Stimulated activated CD4-positive, alpha-beta T cell treated with anti-CD3 and anti-CD28 coated beads, Interleukin-12 subunit alpha, Interleukin-12 subunit beta, amount 100 ng/mL, for 4 hours (primary cell): ENCODE data around the gene STAG1.
"Not testable (repeated sequence)": the region's sequence is repeated elsewhere in the genome, so short reads cannot be mapped to it uniquely, and the experiment has no call there.

Experiments used
- DNase-seq: peaks from one replicate; pipeline ENCODE4 v3.0.0-alpha.2; 2020

The STAG1 gene

DNA sequence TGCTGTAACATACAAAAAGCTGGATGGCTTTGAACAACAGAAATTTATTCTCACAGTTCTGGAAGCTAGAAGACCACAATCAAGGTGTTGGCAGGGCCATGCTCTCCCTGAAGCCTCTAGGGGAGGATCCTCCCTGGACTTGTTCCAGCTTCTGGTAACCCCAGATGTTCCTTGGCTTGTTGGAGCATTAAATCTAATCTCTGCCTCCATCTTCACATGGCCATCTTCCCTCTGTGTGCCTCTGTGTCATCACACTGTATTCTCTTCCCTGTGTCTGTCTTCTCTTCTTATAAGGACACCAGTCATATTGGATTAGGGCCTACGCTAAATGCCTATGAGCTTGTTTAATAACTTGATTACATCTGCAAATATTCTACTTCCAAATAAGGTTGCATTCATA, 109.5 kb downstream of the STAG1 start:
- no peak for DNase-seq

DNA sequence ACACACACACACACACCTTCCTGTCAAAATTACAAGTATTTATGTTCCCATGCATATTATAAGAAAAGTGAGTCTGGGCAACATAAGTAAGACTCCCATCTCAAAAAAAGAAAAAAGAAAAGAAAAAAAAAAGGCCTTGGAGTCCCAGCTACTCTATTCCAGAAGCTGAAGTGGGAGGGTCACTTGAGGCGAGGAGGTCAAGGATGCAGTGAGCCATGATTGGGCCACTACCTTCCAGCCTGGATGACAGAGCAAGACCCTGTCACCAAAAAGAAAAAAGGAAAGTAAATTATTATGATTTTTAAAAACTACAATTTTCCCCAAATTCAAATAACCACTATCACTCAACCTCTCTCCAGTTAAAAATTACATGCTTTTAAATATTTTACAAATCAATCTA, 113.1 kb downstream of the STAG1 start:
- DNase-seq: no peak

DNA sequence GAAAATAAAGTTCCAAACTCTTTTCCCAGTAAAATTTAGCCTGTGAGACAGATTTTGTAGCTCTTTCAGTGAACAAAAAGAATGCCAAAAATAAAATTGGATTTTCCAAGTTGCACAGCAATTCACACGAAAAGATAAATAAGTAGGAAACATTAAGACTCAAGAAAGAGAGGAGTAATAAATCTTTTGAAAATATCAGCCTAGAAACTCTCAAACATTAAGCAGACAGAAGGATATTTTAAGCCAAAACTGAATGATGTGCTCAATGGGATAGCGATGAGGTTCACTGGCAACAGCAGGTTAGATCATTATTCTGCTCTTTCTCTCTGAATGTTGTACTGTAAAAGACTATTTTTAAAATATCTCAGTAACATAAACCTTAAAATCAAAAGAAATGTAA, 115.0 kb downstream of the STAG1 start:
- no peak for DNase-seq

DNA sequence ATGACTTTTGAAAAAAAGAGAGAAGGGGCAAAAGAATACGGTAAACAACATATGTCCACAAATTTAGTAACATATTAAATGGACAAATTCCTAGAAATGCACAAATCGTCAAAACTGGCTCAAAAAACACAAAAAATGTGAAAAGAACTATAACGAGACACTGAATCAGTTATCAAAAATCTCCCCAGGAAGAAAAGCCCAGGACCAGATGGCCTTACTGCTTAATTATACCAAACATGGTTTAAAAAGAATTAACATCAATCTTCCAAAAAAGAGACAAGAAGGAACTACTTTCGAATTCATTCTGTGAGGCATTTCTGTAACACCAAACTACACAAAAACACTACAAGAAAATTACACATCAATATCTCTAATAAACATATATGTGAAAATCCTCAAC, 117.4 kb downstream of the STAG1 start:
- no peak for DNase-seq

DNA sequence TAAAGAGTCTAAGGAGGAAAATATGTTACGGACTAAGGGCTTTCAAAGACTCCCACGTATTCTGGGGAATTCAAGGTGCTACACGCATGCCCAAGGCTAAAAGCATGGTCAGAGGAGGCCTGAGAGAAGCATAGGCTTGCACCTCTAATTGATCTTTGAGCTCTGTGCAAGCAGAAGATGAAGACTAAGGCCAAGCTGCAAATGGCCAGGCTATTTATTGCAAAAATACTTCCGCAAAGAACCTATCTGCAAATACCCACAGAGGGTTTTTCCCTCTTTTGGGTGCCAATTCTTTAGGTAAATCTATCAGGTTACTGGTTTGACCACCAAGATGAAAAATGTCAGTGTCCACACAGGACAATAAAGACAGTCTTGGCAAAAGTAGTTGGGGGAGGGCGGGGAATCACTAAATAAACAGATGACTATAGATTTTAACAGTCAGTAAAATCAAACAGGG, 119.5 kb downstream of the STAG1 start:
- no peak for DNase-seq

DNA sequence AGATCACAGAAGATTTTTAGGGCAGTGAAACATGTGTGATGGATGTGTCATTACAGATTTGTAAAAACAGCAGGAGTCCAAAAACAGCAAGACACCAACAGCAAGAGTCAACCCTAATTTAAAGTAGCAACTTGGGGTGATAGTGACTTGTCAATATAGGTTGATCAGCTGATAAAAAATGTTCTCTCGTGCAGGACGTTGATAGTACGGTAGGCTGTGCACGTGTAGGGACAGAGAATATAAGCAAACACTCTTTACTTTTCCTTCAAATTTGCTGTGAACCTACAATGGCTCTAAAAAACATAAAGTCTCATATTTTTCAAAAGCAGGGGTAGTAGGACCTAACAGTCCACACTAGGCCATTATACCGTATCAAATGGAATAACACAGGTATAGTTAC, 120.8 kb downstream of the STAG1 start:
- DNase-seq: no peak

GRCh38 chr3:136630915-136631314, 121.3 kb downstream of the STAG1 start:
- DNase-seq: no peak

GRCh38 chr3:136626493-136626892, 125.7 kb downstream of the STAG1 start:
- DNase-seq: no peak

- no peak for DNase-seq
These were observed 127.0 kb downstream of the STAG1 start for GRCh38 chr3:136624894-136625815.

DNA sequence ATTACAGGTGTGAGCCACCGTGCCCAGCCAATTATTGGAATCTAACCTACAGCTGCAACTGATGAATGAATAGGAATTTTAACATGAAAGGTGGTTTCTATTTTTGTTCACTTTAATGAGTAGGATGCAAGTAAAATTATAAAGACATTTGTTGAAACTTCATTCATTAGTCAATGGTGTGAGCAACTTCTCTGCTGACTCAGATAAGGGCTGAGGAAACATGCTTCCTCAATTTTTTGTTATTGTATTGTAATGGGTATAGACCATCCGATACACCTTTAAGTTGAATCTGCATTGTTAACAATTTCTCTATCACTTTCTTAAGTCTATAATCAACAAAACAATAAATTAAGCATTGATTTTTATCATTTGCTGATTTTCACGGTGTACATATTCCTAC, 127.8 kb downstream of the STAG1 start:
- DNase-seq: no peak

- no peak for DNase-seq
These were observed 130.6 kb downstream of the STAG1 start for GRCh38 chr3:136621628-136622027.

DNA sequence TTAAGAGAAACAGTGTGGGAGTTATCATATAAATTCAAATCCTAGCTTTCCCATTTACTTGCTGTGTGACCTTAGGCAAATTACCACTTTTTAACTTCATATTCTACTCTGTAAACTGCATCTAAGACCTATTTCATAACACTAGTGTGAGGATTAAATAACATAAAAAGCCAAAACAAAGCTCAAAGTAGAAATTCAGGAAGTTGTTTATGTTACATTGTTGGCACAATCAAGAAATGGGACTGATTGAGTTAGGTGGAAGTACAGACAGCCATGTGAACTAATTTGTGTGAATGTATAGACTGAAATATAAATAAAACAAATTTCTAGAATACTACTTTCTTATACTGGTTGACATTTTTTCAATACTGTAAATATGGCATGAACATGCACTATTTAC, 131.7 kb downstream of the STAG1 start:
- no peak for DNase-seq

DNA sequence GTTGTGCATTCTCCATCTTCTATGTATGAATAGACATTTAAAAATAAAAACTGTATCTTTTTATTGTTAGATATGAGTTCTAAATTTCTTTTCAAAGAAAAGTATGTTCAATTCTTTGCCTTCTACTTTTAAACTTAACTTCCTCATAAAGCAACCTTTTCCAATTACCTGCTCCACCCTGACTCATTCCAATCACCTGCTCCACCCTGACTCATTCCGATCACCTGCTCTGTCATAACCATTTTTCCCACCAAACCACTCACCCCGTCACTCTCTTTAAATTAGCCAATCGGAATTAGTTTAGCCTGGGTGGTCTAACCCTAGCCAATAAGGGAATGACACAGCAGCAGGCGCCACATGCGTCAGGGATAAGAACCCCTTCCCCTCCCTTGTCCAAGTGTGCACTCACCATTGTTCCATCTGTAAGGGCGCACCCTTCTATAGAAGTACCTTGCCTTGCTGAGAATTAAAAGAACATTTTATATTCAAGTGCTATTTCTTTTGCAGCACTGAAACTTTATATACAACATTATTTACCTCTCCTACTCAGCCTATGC, 134.1 kb downstream of the STAG1 start:
- DNase-seq: not testable (repeated sequence)

DNA sequence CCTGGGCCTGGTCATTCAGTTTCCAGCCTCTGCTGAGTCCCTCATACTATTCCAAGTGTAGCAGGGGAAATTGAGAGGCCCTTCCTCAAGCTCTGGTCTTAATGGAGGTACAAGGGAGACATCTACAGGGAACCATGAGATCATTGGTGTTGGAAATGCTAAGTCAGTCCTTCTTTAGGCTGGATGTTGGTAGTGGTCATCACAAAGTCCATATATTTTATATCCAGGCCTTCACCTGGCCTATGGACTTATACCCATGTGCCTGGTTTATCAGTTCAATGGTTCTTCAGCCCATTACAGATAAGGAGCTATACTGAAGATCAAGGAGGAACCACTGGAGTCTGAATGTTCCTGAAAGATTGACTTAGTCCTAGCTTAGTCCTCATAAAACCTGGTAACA, 135.0 kb downstream of the STAG1 start:
- DNase-seq: no peak

DNA sequence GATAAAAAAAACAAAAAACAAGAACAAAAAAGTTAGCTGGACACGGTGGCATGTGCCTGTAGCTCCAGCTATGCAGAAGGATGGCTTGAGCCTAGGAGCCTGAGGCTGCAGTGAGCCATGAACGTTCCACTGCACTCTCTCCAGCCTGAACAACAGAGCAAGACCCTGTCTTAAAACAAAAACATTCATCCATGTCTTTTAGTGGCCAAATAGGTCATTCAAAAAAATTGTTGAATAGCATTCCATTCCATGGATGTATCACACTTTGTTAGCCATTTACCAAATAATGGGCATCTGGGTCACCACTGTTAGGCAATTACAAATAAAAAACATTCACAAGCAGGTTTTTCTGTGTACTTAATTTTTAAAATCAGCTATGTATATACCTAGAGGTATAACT, 139.7 kb downstream of the STAG1 start:
- DNase-seq: no peak

- no peak for DNase-seq
These were observed 145.2 kb downstream of the STAG1 start for GRCh38 chr3:136606990-136607389.

GRCh38 chr3:136606216-136606615, 146.0 kb downstream of the STAG1 start:
- DNase-seq: not testable (repeated sequence)

GRCh38 chr3:136604961-136605360, 147.2 kb downstream of the STAG1 start:
- no peak for DNase-seq

DNA sequence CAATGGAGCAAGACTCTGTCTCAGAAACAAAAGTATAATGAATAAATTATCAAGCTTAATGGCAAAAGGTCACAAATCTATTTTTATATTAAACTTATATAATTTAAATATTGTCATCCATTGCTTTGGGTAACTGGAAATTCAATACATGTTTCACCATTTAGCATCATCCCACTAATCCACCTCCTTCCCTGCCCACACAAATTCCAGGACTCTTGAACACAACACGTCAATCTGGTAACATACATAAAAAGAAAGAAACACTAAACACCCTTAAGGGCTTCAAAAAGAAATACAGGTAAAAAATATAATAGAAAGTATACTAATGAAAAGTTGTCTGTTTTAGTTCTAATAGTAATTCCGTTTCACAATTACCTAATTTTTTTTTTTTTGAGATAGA, 149.4 kb downstream of the STAG1 start:
- DNase-seq: no peak

DNA sequence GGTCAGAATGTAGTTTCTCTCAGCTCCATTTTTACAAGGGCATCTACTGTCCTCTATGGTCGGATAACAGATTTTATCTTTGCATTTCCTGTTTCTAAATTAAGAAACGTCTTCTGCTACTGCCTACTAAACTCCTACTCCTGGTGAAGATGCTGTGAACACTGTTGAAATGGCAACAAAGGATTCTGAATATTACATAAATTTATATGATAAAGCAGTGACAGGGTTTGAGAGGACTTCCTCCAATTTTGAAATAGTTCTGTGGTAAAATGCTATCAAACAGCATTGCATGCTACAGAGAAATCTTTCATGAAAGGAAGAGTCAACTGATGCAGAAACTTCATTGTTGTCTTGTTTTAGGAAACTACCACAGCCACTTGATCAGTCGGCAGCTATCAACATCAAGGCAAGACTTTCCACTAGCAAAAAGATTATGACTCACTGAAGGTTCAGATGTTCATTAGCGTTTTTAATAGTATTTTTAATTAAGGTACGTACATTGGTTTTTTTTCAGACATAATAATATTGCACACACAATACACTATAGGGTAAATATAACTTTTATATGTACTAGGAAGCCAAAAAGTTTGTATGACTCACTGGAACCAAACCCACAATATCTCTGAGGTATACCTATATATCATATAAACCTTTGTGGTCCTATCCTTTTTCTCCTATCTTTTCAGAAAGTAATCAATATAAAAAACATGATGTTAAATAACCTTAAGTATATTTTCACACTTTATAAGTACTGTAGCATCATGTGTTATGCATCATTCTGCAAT, 156.1 kb downstream of the STAG1 start:
- no peak for DNase-seq

GRCh38 chr3:136586580-136586979, 165.6 kb downstream of the STAG1 start:
- DNase-seq: no peak

DNA sequence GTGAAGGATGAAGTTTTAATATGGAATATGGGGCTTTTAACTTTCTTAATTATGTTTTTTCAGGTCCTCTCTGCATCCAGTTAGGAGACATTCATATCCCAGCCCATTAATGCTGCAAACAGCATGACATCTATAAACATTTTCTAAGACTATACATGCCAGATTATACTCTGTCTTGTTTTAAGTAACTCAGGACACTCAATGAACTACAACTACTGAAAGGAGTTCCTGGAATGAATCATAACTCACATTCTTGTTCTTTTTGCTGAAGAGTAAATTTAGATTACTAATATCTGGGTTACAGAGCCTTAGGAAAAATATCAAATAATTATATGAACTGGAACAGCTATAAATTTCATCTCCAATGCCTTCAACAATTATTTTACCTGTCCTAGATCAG, 167.4 kb downstream of the STAG1 start:
- DNase-seq: no peak

- DNase-seq: no peak
These were observed 168.4 kb downstream of the STAG1 start for GRCh38 chr3:136583823-136584222.

DNA sequence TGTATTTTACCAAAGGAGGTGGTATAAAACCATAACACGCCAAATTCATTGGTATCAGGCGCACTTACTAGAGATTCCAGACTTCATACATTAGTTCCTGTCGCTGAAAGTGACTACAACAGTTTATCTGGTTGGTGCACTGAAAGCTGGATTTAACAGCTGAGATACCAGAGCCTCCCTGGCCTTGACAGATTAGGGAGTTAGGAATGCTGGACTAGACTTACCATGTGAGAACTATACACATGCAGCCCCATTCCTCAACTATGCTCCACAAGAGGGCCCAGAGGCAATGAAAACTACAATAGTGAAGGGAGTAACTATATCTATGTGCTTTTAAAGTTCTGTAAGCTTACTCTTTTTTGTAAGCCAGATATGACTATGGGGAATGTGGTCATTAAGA, 174.4 kb downstream of the STAG1 start:
- no peak for DNase-seq
